Type B pancreatic cell (in vitro differentiated cells): ENCODE measurements around the gene ATP13A4. TPM values are rescaled to one million over a fixed set of nuclear protein-coding genes. Genes with fewer than 3 reads are reported as not detected.

Source experiments
- DNase-seq: peaks from one replicate; pipeline ENCODE4 v3.0.0; 2021; ENCODE audit warnings: mixed read lengths; ENCODE audit not compliant: unreplicated experiment; ENCODE audit errors: extremely low spot score
- H3K27ac Mint-ChIP-seq: 2 replicates; pipeline ENCODE4 v1.8.0; 2021; ENCODE audit warnings: mild to moderate bottlenecking, mixed read lengths
- H3K27me3 Mint-ChIP-seq: 2 replicates; pipeline ENCODE4 v1.8.0; 2021; ENCODE audit warnings: mixed read lengths
- H3K36me3 Mint-ChIP-seq: 2 replicates; pipeline ENCODE4 v1.8.0; 2021; ENCODE audit warnings: mixed read lengths
- H3K4me1 Mint-ChIP-seq: one replicate; pipeline ENCODE4 v1.8.0; 2021; ENCODE audit warnings: mixed read lengths; ENCODE audit not compliant: unreplicated experiment
- H3K4me3 Mint-ChIP-seq: 2 replicates; pipeline ENCODE4 v1.8.0; 2021; ENCODE audit warnings: mild to moderate bottlenecking, mixed read lengths
- H3K9me3 Mint-ChIP-seq: 2 replicates; pipeline ENCODE4 v1.8.0; 2021; ENCODE audit warnings: mixed read lengths
- CTCF ChIP-seq: fragments of 200-600 bp; sonication (generic); conservative IDR thresholded peaks from 2 replicates; pipeline ENCODE4 v1.5.0; 2021; ENCODE audit warnings: antibody characterized with exemption, mild to moderate bottlenecking
- total RNA-seq: library from RNA; stranded (reverse); gene quantifications from 2 replicates; pipeline ENCODE4 v1.2.1, GENCODE V29; 2021; ENCODE audit warnings: low replicate concordance

ATP13A4 gene
- total RNA-seq, 1 donor from 2014 or later = 10.2 TPM

GRCh38 chr3:193354423-193354822 is 200.3 kb downstream of the ATP13A4 start:
- DNase-seq = no peak
- no peaks in the 10 kb centered on the region for H3K36me3 Mint-ChIP-seq
- no peaks in the 10 kb centered on the region for H3K9me3 Mint-ChIP-seq
- H3K4me1 Mint-ChIP-seq = no peaks in the 10 kb centered on the region
- H3K27me3 Mint-ChIP-seq = peaks cover 3% of the 10 kb centered on the region
- H3K27ac Mint-ChIP-seq = no peak overlapping the region
- H3K4me3 Mint-ChIP-seq = no peak overlapping the region
- TF ChIP-seq CTCF = no peak

Other genes with a start within 250 kb of the ATP13A4 start
- gene ATP13A5, start 176.1 kb downstream of the ATP13A4 start, total RNA-seq = not detected in 2 replicates
- gene OPA1, start 38.3 kb upstream of the ATP13A4 start, total RNA-seq = 56.5 and 57.7 TPM in 2 replicates